ENCODE results near the gene SBF2.
"Not testable (repeated sequence)": the region's sequence is repeated elsewhere in the genome, so short reads cannot be mapped to it uniquely, and the experiment has no call there.

The SBF2 gene

GRCh38 chr11:10067629-10068300 lies 226.3 kb downstream of the SBF2 start:
- DNase-seq (ENCODE audit: low read depth in 2 of 2) = no peak

GRCh38 chr11:10066441-10066840 lies 227.6 kb downstream of the SBF2 start:
- no peak for DNase-seq (ENCODE audit: low read depth in 2 of 2)

- DNase-seq (ENCODE audit: low read depth in 2 of 2) = no peak
Observed at GRCh38 chr11:10064828-10065227, 229.2 kb downstream of the SBF2 start.

DNA sequence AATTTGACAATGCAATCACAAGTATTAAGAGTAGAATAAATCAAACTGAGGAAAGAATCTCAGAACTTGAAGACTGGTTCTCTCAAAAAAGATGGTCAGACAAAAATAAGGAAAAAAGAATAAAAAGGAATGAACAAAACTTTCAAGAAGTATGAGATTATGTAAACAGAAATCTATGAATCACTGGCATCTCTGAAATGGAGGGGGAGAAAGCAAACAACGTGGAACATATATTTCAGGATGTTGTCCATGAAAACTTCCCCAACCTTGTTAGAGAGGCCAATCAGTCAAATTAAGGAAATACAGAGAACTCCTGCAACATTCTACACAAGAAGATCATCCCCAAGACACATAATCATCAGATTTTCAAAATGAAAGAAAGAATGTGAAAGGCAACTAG lies 235.7 kb downstream of the SBF2 start:
- DNase-seq (ENCODE audit: low read depth in 2 of 2) = no peak

DNA sequence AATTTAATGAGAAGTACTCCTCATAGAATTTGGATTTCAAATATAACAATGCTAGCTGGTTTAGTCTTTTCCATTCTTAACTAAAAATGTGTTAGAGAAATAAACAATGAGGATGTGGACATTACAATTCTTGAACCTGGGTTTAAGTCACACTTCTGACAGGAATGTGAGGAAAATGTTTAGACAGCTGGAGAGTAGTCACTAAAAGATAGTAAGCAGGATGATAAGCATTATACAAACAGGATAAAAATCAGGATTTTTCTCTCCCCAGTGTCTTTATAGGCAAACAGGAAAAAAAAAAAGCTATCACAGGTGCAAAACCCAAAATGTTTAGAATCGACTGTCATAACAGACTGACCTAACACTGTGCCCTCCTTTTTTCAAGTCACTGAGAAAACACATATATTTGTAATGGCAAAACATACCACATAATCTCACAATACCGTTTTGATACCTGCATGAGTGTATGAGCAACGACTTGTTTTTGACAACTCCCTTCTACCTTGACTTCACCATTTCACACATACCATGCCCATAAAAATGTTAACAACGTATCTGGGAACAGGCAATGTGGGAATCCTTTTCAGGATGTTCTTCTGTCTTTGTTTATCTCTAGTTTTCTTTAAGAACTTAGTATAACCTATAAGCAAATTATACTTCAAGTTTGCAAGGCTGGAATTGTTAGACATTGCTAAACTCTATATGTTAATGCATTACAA lies 242.0 kb downstream of the SBF2 start:
- no peak for DNase-seq (ENCODE audit: low read depth in 2 of 2)

DNA sequence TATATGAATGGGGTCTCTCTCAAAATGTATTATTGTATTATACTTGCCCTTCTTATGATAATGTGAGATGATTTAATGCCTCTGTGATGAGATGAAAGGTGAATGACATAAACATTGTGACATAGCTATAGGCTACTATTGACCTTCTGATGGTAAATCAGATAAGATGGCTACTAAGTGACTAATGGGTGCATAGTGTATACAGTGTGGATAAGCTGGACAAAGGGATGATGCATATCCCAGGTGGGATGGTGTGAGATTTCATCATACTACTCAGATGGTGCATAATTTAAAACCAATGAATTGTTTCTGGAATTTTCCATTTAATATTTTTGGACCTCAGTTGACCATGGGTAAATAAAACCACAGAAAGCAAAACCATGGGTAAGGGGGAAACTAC lies 243.5 kb downstream of the SBF2 start:
- DNase-seq (ENCODE audit: low read depth in 2 of 2) = no peak

DNA sequence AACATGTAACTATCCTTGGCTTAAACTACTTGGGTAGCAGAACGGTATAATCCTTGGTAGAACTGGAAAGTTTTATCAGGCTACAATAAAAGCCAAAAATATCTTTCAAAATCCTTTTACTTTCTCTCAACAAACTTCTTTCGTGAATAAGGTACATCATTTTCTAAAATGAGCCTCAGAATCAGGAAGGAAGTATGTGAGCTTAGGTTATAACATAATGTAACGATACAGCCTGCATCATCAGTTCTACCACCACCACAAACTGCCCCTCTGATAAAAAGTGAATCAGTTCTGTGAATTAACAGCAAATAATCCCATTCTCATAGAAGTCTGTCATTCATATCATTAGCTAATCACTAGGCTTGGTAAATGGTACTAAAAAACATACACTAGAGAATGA lies 244.3 kb downstream of the SBF2 start:
- no peak for DNase-seq (ENCODE audit: low read depth in 2 of 2)

DNA sequence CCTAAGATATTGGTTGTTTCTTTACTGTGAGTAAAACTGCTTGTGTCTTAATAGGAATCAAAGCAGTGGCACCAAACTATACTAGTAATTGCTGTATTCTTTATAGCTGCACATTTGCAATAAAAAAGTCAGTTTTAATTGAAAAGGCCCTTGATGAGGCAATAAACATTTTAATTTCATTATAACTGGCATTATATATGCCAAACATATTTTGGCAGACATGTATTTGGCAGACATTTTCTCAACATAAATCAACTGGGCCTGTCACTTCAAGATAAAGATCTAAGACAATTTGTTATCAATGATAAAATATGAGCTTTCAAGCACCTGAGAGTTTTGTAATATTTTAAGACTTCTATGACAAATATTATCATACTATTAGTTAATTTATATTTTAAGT lies 245.7 kb downstream of the SBF2 start:
- DNase-seq (ENCODE audit: low read depth in 2 of 2) = no peak

DNA sequence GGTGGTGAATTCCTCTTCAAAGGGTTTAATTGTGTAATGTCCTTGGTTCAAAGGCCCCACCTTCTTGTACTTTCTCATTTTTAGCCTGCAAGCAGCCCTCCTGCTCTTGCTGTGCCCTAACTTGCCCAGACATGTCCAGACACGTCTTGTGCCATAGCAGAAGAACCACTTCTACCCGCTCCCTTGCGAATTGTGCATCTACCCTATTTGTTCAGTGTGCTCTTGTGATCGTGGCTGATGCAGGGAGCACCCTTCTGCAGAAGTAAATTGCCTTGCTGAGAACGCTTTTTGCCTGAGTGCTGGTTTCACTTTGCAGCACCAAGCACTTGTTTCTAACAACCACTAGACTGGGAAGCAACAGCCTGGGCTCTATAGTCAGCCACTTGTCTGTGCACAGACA lies 249.4 kb downstream of the SBF2 start:
- no peak for DNase-seq (ENCODE audit: low read depth in 2 of 2)

- no peak for DNase-seq (ENCODE audit: low read depth in 2 of 2)
Observed at GRCh38 chr11:10042699-10043098, 251.3 kb downstream of the SBF2 start.

DNA sequence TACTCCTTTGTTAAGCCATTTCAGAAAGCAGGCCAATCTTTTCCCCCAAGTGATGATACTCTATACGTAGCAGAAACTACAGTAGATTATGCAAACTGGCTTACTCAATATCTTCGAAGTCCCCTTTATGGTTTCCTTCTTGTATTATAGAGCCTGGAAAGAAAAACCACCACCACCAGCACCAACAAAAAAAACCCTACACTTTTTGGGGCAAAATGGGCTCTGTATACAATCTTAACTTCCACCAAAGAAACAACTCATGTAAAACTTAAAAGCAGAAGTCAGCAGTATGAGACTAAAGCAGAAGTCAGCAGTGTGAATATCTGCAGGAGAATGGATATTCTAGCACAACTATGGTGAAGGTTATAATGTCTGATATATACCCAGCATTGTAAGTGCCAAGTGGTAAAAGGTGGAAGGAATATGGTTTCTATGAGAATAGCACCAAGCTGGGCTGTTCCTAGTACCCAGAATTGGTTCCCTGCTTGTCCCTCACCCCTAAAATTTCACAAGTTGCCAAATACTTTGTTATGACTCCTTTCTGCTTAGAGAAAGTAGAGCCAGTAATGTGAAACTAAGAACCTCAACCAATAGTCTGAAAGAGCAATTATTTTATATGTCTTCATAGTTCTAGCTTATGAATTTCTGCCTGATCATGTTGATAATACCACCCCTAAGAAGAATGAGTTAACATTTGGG lies 252.1 kb downstream of the SBF2 start:
- no peak for DNase-seq (ENCODE audit: low read depth in 2 of 2)

DNA sequence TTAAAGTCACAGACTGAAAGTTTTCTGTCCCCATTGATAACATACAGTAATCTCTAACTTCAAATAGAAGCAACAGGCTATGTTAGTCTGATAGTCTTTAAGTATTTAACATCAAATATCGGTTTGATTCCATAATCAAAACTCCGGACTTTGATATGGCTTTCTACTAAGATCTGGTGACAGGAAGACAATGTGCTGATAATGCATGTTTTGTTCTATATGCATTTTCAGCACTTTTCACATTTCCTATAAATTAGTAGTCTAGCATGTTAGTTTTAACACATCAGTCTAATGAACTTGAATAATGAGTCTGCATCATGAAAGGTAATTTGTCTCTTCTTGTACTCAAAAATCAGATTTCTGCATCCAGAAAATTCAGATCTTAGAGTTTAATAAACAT lies 252.7 kb downstream of the SBF2 start:
- no peak for DNase-seq (ENCODE audit: low read depth in 2 of 2)

DNA sequence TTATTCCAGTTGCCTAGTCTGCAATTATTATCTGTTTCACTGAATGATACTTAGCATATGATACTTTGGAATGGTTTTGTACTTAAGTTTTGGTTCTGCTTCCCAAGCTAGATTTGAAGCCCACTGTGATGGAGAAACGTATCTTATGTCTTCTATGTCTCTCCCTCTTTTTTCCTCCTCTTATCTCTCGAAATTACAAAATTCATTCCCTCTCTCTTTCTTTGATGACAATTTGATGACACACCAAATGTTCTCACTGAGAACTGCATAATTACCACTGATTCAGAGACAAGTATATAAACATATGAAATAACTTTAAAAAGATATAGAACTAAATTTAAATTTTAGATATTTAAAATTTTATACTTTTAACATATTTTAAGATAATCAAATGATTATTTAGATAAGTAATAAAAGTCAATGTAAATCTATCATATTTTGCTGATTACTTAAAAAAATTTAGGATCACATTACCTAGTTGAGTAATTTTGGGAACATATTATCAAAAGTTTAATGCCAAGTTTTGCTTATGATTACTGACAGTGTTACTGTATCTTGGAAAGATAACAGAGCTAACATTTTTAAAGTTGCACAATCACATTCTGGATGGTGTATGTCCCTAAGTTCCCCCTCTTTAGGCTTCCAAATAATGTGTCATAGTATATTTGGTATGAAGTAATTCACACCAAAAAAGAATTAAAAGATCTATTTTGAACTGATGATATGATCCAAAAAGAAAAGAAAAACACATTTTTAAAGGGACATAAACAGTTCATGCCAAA lies 255.3 kb downstream of the SBF2 start:
- no peak for DNase-seq (ENCODE audit: low read depth in 2 of 2)

DNA sequence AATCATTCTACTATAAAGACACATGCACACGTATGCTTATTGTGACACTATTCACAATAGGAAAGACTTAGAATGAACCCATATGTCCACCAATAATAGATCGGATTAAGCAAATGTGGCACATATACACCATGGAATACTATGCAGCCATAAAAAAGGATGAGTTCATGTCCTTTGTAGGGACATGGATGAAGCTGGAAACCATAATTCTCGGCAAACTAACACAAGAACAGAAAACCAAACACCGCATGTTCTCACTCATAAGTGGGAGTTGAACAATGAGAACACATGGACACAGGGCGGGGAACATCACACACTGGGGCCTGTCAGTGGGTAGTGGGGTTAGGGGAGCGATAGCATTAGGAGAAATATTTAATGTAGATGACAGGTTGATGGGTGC lies 258.1 kb downstream of the SBF2 start:
- not testable (repeated sequence) for DNase-seq (ENCODE audit: low read depth in 2 of 2)

- no peak for DNase-seq (ENCODE audit: low read depth in 2 of 2)
Observed at GRCh38 chr11:10032935-10033334, 261.1 kb downstream of the SBF2 start.

DNA sequence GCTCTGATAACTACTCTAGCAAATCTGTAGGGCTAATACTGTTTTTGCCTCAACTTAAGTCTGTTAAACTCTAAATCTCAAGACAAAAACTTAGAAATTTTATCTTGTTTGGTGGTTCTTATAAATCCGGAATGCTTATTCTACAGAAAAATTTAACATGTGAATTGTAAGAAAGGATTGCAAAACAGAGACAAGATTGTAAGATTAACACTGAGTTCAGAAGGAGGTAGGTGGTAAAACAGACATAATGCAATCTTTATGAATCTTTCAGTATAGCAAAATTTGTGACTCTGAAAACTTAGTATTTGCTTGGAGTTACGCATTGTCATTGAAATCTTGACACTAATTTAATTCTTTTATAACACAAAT lies 263.9 kb downstream of the SBF2 start:
- DNase-seq (ENCODE audit: low read depth in 2 of 2) = no peak

DNA sequence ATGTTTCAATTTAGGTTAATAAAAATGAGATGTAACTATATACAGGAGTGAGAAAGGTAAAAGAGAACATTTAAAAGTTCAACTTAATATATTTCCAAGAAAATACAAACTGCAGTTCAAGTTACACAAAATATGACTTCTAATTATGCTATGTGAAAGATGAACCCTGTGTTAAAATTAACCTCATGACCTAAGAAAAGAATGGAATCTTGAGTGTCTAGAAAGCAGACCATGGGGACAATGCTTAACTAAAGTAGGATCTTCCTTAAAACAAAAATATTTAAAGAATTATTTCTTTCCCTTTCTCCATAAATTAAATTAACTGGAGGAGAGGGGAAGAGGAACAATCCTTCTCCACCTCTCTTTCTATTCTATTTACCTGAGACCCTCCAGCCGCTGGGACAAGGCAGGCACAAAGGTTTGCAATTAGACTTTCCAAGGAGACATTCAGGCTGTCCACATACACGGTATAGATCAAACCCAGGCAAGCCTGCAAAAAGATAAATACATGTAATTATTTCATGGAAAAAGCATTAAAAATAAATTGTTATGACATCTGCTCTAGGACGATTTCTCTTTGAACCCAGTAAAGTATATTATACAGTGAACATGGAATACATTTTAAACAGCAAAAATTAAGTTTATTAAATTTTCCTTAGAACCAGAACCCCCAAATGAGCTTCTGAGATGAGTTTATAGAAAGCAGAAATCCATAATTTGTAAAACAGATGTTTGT lies 264.5 kb downstream of the SBF2 start:
- no peak for DNase-seq (ENCODE audit: low read depth in 2 of 2)

- DNase-seq (ENCODE audit: low read depth in 2 of 2) = no peak
Observed at GRCh38 chr11:10026514-10026913, 267.5 kb downstream of the SBF2 start.

- DNase-seq (ENCODE audit: low read depth in 2 of 2) = no peak
Observed at GRCh38 chr11:10023212-10023611, 270.8 kb downstream of the SBF2 start.

DNA sequence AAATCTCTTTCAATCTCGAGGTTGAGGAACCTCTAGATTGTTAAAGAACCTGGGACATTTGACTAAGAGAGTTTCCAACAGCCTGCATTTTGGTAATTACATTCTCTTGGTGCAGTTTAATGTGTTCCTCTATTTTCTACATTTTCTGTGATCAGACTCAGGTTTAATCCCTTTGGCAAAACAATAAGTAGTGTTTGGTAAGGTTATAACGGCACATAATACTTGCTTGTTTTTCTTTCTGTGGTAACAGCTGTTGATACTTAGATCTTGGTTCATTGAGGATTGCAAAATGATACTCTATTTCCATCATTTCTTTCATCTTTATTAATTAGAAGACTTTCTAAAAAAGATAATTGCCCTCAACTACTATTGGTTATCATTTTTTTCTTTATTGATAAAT lies 271.3 kb downstream of the SBF2 start:
- no peak for DNase-seq (ENCODE audit: low read depth in 2 of 2)

DNA sequence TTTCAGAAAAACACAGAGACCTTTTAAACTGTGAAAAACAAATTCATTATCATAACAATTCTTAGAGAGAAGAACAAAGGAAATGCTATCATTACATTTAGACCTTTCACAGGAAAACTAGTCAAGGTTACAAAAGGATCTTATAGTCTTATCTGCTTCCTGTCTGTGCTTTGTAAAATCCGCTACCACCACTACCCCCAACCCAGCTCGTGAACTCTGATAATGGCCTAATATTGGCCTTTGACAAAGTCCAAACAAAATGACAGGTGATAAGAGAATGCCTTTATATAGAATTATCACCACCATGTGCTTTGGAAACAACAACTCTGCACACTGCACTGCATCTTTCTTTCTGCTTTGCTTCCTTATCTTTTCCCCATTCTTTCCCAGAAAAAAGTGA lies 272.5 kb downstream of the SBF2 start:
- DNase-seq (ENCODE audit: low read depth in 2 of 2) = no peak
